GM13977 (cell line): ENCODE results near the gene C20orf96.

Experiments
- DNase-seq: peaks from one replicate; pipeline ENCODE4 v3.0.0; 2012; ENCODE audit warnings: low spot score
- in situ Hi-C: fragments of 300-500 bp; cut with MboI; formaldehyde crosslinking; loops from one replicate; pipeline ENCODE4 v1.12.0; 2022; ENCODE audit warnings: low sequenced_read_pairs, low pct_unique_long_range_greater_than_20kb, mixed read lengths, inconsistent platforms; ENCODE audit not compliant: unreplicated experiment
- TF ChIP-seq, protein P1 (sequence below): IDR thresholded peaks from 2 replicates; pipeline ENCODE4 v1.5.1; 2012; ENCODE audit warnings: mild to moderate bottlenecking, control low read depth; ENCODE audit not compliant: insufficient read depth; ENCODE audit errors: extremely low read depth, missing control alignments

Gene C20orf96

GRCh38 chr20:295804-296203 lies 5.3 kb upstream of the C20orf96 start:
- in situ Hi-C loops, result no loop called here
- TF ChIP-seq, protein P1, sequence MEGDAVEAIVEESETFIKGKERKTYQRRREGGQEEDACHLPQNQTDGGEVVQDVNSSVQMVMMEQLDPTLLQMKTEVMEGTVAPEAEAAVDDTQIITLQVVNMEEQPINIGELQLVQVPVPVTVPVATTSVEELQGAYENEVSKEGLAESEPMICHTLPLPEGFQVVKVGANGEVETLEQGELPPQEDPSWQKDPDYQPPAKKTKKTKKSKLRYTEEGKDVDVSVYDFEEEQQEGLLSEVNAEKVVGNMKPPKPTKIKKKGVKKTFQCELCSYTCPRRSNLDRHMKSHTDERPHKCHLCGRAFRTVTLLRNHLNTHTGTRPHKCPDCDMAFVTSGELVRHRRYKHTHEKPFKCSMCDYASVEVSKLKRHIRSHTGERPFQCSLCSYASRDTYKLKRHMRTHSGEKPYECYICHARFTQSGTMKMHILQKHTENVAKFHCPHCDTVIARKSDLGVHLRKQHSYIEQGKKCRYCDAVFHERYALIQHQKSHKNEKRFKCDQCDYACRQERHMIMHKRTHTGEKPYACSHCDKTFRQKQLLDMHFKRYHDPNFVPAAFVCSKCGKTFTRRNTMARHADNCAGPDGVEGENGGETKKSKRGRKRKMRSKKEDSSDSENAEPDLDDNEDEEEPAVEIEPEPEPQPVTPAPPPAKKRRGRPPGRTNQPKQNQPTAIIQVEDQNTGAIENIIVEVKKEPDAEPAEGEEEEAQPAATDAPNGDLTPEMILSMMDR, result no peak
- no peak for DNase-seq

DNA sequence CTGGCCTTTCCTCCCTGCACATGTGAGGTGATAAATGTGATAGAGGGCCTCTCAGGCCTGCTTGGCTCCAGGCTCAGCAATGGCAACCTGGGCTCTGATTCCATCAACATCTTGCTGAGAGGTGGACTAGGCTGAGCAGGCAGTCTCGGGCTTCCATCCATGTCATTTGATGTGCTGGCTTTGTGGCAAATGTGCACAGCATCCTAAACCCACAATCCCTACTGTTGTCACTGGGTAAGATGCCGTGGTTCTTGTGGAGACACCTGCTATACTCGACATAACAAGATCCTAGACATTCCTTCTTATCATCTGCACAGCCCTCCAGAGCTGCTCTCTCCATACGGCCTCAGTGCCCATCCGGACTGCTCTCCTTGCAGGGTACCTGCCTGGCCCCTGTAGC lies 4.1 kb upstream of the C20orf96 start:
- DNase-seq, result no peak
- in situ Hi-C loops, result no loop called here
- TF ChIP-seq, protein P1, result no peak

- in situ Hi-C loops, result no loop called here
- TF ChIP-seq, protein P1, result no peak
Observed at GRCh38 chr20:289693-290083, 862 bp downstream of the C20orf96 start.

DNA sequence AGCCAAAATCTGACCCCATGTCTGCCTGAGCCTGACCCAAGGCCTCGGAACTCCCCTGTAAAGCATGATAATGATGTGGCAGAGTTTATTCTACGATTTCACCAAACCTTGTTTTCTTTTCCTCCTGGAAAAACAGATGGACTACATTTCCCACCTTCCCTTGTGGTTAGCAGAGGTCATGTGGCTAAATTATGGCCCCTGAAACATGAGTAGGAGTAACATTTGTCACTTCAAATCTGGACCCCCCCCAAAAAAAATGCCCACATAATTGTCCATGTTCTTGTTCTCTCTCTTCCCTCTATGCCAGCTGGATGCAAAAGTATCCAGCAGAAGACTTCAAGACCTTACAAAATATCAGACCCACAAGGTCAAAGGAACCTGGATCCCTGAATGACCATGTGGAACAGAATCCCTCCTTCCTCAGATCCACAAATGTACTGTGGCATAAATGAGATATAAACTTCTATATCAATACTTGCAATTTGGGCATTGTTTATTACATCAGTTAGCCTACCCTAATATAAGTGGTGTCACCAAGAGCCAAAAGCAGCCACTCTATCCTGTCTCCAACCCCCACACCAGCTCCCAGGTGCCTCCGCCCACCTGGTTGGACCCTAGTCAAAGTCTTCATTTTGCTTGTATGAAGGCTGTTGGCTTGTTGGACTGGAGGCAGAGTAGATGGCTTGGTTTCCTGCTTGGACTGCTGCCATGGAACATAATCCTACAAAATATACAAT lies 1.4 kb downstream of the C20orf96 start:
- in situ Hi-C loops, result no loop called here
- TF ChIP-seq, protein P1, result no peak
- DNase-seq, result no peak

More at GRCh38 chr20:289693-290083, 862 bp downstream of the C20orf96 start:
- DNase-seq, result no peak

DNA sequence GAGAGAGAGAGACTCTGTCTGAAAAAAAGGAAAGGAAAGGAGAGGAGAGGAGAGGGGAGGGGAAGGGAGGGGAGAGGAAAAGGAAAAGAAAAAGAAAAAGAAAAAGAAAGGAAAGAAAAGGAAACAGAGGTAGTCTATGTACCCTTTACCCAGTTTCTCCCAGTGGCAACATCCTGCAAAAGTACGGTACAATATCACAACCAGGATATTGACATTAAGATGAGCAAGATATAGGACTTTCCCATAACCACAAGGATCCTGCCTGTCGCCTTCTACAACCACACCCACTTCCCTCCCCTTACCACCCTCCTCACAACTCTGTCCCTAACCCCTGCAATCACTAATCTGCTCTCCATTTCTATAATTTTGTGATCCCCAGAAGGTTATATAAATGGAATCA lies 4.0 kb downstream of the C20orf96 start:
- in situ Hi-C loops, result no loop called here
- TF ChIP-seq, protein P1, result no peak
- no peak for DNase-seq

GRCh38 chr20:284172-284571 lies 6.4 kb downstream of the C20orf96 start:
- in situ Hi-C loops, result no loop called here
- no peak for DNase-seq

More at GRCh38 chr20:284172-284571, 6.4 kb downstream of the C20orf96 start:
- TF ChIP-seq, protein P1, result no peak
